ENCODE data around the gene RBM19. TPM values are rescaled to one million over a fixed set of nuclear protein-coding genes. Genes with fewer than 3 reads are reported as not detected.

The RBM19 gene
- total and polyA plus RNA-seq, 4 donors = 7.9 to 18.7 (median 9.0) TPM

- DNase-seq (ENCODE audit: low spot score) = no peak
- 88% methylated on average over 5 of the region's 5 CpGs for WGBS
- no peaks in the 10 kb centered on the region for H3K9me3 ChIP-seq (ENCODE audit: control insufficient read depth in 4 of 4, low read length in 3 of 4)
- H3K4me1 ChIP-seq (ENCODE audit: control insufficient read depth in 4 of 4, insufficient read depth in 4 of 4, low read length in 3 of 4) = peaks cover 3 to 14% (median 11%) of the 10 kb centered on the region in 4 donors
- TF ChIP-seq REST (IDR thresholded peaks at IDR 0.05) = no peak
- TF ChIP-seq YY1 (IDR thresholded peaks at IDR 0.05) = no peak
- TF ChIP-seq ZBTB33 (IDR thresholded peaks at IDR 0.05) = no peak
- TF ChIP-seq MAX (IDR thresholded peaks at IDR 0.05) = no peak
- TF ChIP-seq FOXA1 (IDR thresholded peaks at IDR 0.05) = no peak
- no peak for TF ChIP-seq SP1 (IDR thresholded peaks at IDR 0.05)
- no peak for TF ChIP-seq TAF1 (conservative IDR thresholded peaks at IDR 0.05)
- TF ChIP-seq JUND (IDR thresholded peaks at IDR 0.05) = no peak
- no peak for TF ChIP-seq NR2F2 (IDR thresholded peaks at IDR 0.05)
- TF ChIP-seq EGR1 (IDR thresholded peaks at IDR 0.05; ENCODE audit: low read depth in 2 of 2) = no peak
- TF ChIP-seq GABPA (IDR thresholded peaks at IDR 0.05 in 1 of 2, conservative IDR thresholded peaks at IDR 0.05 in 1 of 2) = no peak
- TF ChIP-seq RAD21 (IDR thresholded peaks at IDR 0.05) = no peak
- no peak for TF ChIP-seq HNF4A (conservative IDR thresholded peaks at IDR 0.05)
- no peak for TF ChIP-seq RXRA (IDR thresholded peaks at IDR 0.05)
- no peak for TF ChIP-seq CTCF (IDR thresholded peaks at IDR 0.05; ENCODE audit: low read depth, low read length, missing input control)
- TF ChIP-seq ATF3 (IDR thresholded peaks at IDR 0.05) = no peak
- no peak for TF ChIP-seq HNF4G (IDR thresholded peaks at IDR 0.05)
- no peak for TF ChIP-seq FOXA2 (IDR thresholded peaks at IDR 0.05)
- peaks cover 6 to 35% (median 15%) of the 10 kb centered on the region in 4 donors for H3K36me3 ChIP-seq (ENCODE audit: control insufficient read depth in 4 of 4, insufficient read depth in 3 of 4, low read depth in 1 of 4, low read length in 3 of 4)
- no peak overlapping the region for H3K4me3 ChIP-seq (ENCODE audit: low read depth in 1 of 3, low read length in 3 of 3)
- no peak overlapping the region for H3K27ac ChIP-seq (ENCODE audit: low read depth in 1 of 2, low read length in 2 of 2)
- H3K27me3 ChIP-seq (ENCODE audit: control insufficient read depth in 4 of 4, insufficient read depth in 4 of 4, low read length in 3 of 4) = no peaks in the 10 kb centered on the region
- H3K9ac ChIP-seq (ENCODE audit: low read depth in 1 of 2, low read length in 2 of 2) = no peak overlapping the region
Observed at GRCh38 chr12:113929312-113929989, 36.7 kb downstream of the RBM19 start.
